Activated T-cell treated with anti-CD3 and anti-CD28 coated beads, Interleukin-2, amount 50 U/mL, for 72 hours (primary cell): ENCODE measurements around the gene CCNJL. TPM values are rescaled to one million over a fixed set of nuclear protein-coding genes. Genes with fewer than 3 reads are reported as not detected.
A peak's percentile ranks its signal among the peaks of the same experiment; 100 is the strongest.

Experiments used
- ATAC-seq, 2 donors: fragments of 150-1000 bp; cut with Tn5 transposase; replicated peaks in 1 of 2; 2 replicates each; pipeline ENCODE4 v1.10.0; 2021; ENCODE audit warnings: moderate library complexity in 2 of 2, mild to moderate bottlenecking in 1 of 2
- DNase-seq, 2 donors: peaks; one replicate each; pipeline ENCODE4 v3.0.0; 2021 to 2022; ENCODE audit warnings: mixed read lengths in 1 of 2
- H3K27ac Mint-ChIP-seq: one replicate; pipeline ENCODE4 v1.8.0; 2022; ENCODE audit warnings: mild to moderate bottlenecking, moderate library complexity, mixed read lengths
- H3K27me3 Mint-ChIP-seq: one replicate; pipeline ENCODE4 v1.8.0; 2022; ENCODE audit warnings: low read depth, mixed read lengths
- H3K36me3 Mint-ChIP-seq, 2 donors: one replicate each; pipeline ENCODE4 v1.8.0; 2022; ENCODE audit warnings: mixed read lengths in 2 of 2, mild to moderate bottlenecking in 1 of 2; ENCODE audit not compliant: insufficient read depth in 2 of 2
- H3K4me1 Mint-ChIP-seq: one replicate; pipeline ENCODE4 v1.8.0; 2022; ENCODE audit warnings: low read depth, mixed read lengths
- H3K4me3 Mint-ChIP-seq, 2 donors: one replicate each; pipeline ENCODE4 v1.8.0; 2022; ENCODE audit warnings: mild to moderate bottlenecking in 2 of 2, mixed read lengths in 2 of 2, moderate library complexity in 2 of 2
- H3K9me3 Mint-ChIP-seq, 2 donors: one replicate each; pipeline ENCODE4 v1.8.0; 2022; ENCODE audit warnings: mixed read lengths in 2 of 2
- total RNA-seq, 2 donors: library from RNA; stranded (reverse); gene quantifications; one replicate each; pipeline ENCODE4 v1.2.3, GENCODE V29; 2022

Gene CCNJL
- total RNA-seq, 2 donors from 2014 or later: not detected

DNA sequence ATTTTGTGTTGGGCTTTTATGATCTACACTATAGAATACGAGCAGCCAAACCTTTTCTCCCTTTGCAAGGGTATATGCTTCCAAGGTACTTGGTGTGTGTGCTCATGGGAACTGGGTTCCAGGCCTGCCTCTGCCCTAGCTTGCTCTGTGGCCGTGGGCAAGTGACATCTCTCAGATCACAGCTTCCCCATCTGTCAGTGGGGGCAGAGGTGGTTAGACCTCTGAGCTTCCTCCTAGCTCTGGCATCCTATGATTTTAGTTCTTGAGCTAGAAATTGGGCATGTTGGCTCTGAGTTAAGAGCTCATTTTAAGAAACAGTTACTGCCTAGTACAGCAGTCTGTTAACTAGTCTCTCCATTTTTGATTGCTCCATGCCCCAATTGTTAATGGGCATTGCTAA is 12.5 kb upstream of the CCNJL start:
- H3K4me3 Mint-ChIP-seq: no peak overlapping the region
- ATAC-seq (no peak), DNase-seq (no peak)
- peaks cover 2% of the 10 kb centered on the region for H3K4me1 Mint-ChIP-seq
- H3K27me3 Mint-ChIP-seq: peaks cover 13% of the 10 kb centered on the region
- no peaks in the 10 kb centered on the region for H3K36me3 Mint-ChIP-seq
- no peak overlapping the region for H3K27ac Mint-ChIP-seq
- peaks cover 0 to 2% of the 10 kb centered on the region in 2 donors for H3K9me3 Mint-ChIP-seq

DNA sequence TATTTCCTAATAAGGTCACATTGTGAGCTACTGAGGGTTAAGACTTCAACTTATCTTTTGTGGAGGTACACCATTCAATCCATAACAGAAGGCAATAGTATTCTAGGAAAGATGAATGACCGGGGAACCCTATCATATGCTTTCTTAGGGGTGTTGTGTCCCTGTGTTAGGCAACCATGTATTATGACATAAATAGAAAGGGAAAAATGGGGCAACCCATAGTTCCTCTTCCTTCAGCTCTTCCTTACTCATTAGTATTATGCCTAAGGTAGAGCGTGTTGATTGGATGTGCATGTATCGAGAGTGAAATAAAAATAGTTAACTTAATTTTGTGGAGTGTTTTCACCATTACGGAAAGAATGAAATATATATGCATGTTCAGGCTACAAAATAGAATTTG is 6.0 kb upstream of the CCNJL start:
- Mint-ChIP-seq H3K9me3 (no peaks in the 10 kb centered on the region), H3K36me3 (no peaks in the 10 kb centered on the region), H3K27ac (no peak overlapping the region), H3K27me3 (peaks cover 46% of the 10 kb centered on the region), H3K4me3 (no peak overlapping the region), H3K4me1 (no peaks in the 10 kb centered on the region)
- ATAC-seq (no peak), DNase-seq (no peak)

DNA sequence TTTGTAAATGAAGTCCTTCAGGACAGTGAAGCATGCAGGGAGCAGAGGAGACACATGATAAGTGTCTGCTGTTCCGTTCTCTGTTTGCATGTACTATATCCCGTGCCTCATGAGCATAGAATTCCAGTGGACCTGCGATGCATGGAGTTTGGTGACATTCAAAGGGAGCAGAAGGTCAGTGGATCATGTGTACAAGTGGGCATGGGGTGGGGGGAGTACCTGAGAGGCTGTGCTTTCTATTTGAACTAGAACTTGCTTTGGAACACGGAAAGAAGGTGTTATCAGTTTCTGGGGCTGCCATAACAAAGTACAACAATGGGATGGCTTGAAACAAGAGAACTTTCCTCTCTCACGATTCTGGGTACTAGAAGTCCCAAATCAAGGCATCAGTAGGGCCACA is 5.1 kb upstream of the CCNJL start:
- no peak for DNase-seq
- no peak overlapping the region for H3K4me3 Mint-ChIP-seq
- H3K27me3 Mint-ChIP-seq: peaks cover 56% of the 10 kb centered on the region
- no peaks in the 10 kb centered on the region for H3K9me3 Mint-ChIP-seq
- peaks cover 0 to 2% of the 10 kb centered on the region in 2 donors for H3K36me3 Mint-ChIP-seq
- ATAC-seq: no peak
- no peak overlapping the region for H3K27ac Mint-ChIP-seq
- peaks cover 7% of the 10 kb centered on the region for H3K4me1 Mint-ChIP-seq

GRCh38 chr5:160315968-160316367 is 3.6 kb upstream of the CCNJL start:
- Mint-ChIP-seq H3K36me3 (peaks cover 0 to 2% of the 10 kb centered on the region in 2 donors), H3K27me3 (peaks cover 60% of the 10 kb centered on the region), H3K27ac (no peak overlapping the region), H3K4me3 (no peak overlapping the region), H3K4me1 (peaks cover 7% of the 10 kb centered on the region), H3K9me3 (no peaks in the 10 kb centered on the region)
- ATAC-seq (no peak), DNase-seq (no peak)

DNA sequence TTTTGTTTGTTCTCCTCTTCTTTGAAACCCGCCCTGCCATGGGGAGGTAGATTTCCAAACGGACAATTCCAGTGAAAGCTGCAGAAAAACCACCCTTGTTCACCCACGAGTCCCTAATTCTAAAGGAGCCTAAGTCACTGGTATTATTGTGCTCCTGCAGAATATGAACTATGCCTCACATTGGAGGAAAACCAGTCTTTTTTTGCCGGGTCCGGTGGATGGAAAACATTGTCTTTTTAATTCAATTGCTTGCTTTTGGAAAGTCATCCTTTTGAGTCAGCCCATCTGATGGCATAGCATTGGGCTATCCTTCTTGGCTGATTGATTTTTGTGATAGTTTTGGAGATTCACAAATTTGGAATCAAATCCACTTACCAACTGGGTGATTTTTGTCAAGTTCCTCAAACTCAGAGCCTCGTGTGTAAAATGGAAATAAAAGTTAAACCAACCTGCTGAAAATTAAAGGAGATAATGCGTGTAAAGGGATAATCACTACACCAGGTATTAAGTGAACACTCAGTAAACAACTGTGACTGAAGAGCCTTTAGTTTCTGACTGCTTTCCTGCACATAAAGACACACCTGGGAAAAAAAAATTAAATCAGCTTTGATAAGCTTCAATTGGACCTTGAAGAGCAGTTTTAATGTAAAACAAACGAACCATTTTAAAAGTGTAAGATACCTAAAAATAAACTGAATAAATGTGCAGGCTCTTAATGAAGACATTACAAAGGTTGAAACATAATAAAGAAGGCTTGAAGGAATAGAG is 780 bp upstream of the CCNJL start:
- no peak overlapping the region for H3K27ac Mint-ChIP-seq
- peaks cover 72% of the 10 kb centered on the region for H3K27me3 Mint-ChIP-seq
- H3K9me3 Mint-ChIP-seq: no peaks in the 10 kb centered on the region
- no peak for ATAC-seq
- no peak for DNase-seq
- peaks cover 7% of the 10 kb centered on the region for H3K4me1 Mint-ChIP-seq
- peak overlapping the region; percentile 87 to 89 for H3K4me3 Mint-ChIP-seq
- H3K36me3 Mint-ChIP-seq: peaks cover 0 to 2% of the 10 kb centered on the region in 2 donors

DNA sequence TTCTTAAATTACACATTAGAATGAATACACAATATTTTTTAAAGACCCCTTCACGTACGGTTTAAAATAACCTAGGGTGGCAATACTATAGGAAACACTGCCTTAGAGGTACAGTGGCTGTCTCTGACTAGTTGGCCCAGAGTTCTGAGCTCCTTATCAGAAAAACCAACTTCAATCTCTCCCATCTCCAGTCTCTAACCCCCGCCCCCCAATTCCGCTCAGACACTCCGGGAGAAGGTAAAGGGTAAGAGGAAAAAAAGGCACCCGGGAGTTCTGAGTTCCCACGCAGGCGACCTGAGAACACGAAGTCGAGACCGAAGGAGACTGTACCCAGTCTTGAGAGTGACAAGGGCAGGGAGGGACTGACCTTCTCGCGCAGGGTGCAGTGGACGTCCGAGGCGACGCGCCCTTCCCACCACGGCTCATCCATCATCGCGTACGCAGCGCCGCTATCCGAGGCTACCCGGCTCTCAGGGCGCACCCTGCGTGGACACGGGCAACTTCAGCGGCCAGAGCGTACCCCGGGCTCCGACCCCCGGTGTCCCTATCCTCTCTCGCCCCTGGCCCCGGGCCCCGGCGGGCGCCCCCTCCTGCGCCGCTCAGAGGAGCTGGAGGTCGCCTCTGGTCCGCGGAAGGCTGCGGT is 752 bp downstream of the CCNJL start:
- Mint-ChIP-seq H3K4me1 (peaks cover 7% of the 10 kb centered on the region), H3K4me3 (peak overlapping the region; percentile 62 to 66), H3K36me3 (peaks cover 0 to 2% of the 10 kb centered on the region in 2 donors), H3K27ac (no peak overlapping the region), H3K27me3 (peaks cover 66% of the 10 kb centered on the region), H3K9me3 (no peaks in the 10 kb centered on the region)
- ATAC-seq (no peak), DNase-seq (no peak)

DNA sequence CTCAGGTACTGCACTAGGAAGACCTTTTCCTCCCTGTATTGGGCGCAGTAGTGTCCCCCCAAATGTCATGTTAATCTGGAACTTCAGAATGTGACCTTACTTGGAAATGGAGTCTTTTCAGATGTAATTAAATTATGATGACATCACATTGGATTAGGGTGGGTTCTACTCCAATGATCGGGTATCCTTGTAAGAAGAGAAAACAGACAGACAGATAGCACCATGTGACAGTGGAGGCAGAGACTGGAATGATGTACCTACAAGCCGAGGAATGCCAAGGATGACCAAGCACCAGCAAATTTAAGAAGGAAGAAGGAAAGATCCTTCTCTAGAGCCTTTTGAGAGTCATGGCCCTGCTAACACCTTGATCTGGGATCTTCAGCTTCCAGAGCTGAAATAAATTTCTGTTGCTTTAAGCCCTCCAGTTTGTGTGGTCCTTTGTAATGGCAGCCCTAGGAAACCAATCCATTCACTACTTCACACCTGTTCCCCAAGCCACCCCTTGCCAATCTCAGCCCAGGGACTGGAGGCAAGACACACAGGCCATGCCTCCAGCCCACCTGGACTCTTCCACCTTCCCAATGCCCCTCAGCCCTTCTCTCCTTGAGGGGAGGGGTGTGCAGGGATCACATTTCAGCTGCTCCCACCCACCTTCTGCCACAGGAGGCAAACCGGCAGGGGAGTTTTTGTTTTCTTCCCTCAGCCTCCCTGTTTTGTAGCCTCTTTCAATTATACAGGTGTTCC is 1.6 kb downstream of the CCNJL start:
- peaks cover 0 to 2% of the 10 kb centered on the region in 2 donors for H3K36me3 Mint-ChIP-seq

DNA sequence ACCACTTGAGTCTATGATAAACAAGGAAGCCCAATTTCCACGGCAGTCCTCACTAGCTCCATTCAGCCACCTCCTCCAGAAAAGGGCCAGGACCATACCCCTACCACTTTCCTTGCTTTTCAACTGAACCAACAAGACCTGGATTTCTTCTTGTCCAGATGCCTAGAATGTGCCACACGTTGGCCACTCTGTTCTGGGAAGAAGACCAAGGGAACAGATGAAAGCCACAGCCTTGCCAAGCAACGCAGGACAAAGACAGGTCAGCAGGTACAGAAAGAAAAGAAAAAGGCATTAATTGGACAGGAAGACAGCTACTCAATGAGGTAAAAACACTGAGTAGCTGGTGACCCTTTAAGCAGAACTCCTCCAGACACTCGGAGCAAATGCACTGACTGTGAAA is 2.2 kb downstream of the CCNJL start:
- H3K4me3 Mint-ChIP-seq: no peak overlapping the region
- no peak overlapping the region for H3K27ac Mint-ChIP-seq
- peaks cover 7% of the 10 kb centered on the region for H3K4me1 Mint-ChIP-seq
- ATAC-seq (no peak), DNase-seq (no peak)
- peaks cover 0 to 2% of the 10 kb centered on the region in 2 donors for H3K36me3 Mint-ChIP-seq
- H3K9me3 Mint-ChIP-seq: no peaks in the 10 kb centered on the region
- peaks cover 56% of the 10 kb centered on the region for H3K27me3 Mint-ChIP-seq

More for the DNA sequence above, 1.6 kb downstream of the CCNJL start:
- H3K4me3 Mint-ChIP-seq: no peak overlapping the region
- H3K27me3 Mint-ChIP-seq: peaks cover 57% of the 10 kb centered on the region
- DNase-seq (no peak), ATAC-seq (no peak)
- no peak overlapping the region for H3K27ac Mint-ChIP-seq
- H3K4me1 Mint-ChIP-seq: peaks cover 7% of the 10 kb centered on the region
- H3K9me3 Mint-ChIP-seq: no peaks in the 10 kb centered on the region

- Mint-ChIP-seq H3K4me3 (no peak overlapping the region), H3K27ac (no peak overlapping the region), H3K4me1 (no peaks in the 10 kb centered on the region), H3K36me3 (no peaks in the 10 kb centered on the region), H3K27me3 (peaks cover 34% of the 10 kb centered on the region), H3K9me3 (no peaks in the 10 kb centered on the region)
- ATAC-seq (no peak), DNase-seq (no peak)
Measured at GRCh38 chr5:160306696-160307095, 5.7 kb downstream of the CCNJL start.

- no peak overlapping the region for H3K4me3 Mint-ChIP-seq
- peaks cover 23% of the 10 kb centered on the region for H3K27me3 Mint-ChIP-seq
- H3K27ac Mint-ChIP-seq: no peak overlapping the region
- DNase-seq (no peak), ATAC-seq (no peak)
- no peaks in the 10 kb centered on the region for H3K36me3 Mint-ChIP-seq
- H3K9me3 Mint-ChIP-seq: no peaks in the 10 kb centered on the region
- no peaks in the 10 kb centered on the region for H3K4me1 Mint-ChIP-seq
Measured at GRCh38 chr5:160305319-160305718, 7.0 kb downstream of the CCNJL start.

DNA sequence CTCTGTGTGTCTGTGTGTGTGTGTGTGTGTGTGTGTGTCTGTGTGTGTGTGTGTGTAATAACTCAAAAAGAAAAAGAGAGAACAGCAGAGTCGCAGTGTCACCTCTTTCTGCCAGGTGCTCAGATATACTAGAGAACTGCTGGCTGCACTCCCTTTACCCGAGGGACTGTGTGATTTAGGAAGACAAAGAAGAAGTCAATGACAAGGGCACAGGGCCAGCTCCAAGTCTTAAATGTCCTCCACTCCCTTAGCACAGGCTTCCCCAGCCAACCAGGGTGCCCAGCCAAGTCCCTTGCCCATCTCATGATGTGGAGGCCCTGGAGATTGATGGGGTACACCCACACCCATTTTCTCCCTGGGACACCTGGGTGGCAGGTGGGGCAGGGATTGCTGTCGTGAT is 8.7 kb downstream of the CCNJL start:
- no peaks in the 10 kb centered on the region for H3K4me1 Mint-ChIP-seq
- no peak overlapping the region for H3K27ac Mint-ChIP-seq
- DNase-seq (no peak), ATAC-seq (no peak)
- H3K27me3 Mint-ChIP-seq: peaks cover 8% of the 10 kb centered on the region
- no peaks in the 10 kb centered on the region for H3K9me3 Mint-ChIP-seq
- no peak overlapping the region for H3K4me3 Mint-ChIP-seq
- no peaks in the 10 kb centered on the region for H3K36me3 Mint-ChIP-seq

DNA sequence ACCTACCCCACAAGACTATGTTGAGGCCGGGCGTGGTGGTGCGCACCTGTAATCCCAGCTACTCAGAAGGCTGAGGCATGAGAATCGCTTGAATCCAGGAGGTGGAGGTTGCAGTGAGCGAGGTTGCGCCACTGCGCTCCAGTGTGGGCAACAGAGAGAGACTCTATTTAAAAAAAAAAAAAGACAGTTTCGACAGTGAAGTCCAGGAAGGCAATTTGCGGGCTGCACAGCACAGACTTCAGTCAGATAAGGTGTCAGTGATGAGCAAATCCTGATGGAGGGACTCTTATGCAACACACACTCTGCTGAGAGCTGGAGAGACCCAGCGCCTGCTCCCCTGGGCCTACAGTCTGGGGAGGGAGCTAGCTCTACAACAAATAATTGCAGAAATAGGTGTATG is 14.2 kb downstream of the CCNJL start:
- no peak for DNase-seq
- Mint-ChIP-seq H3K4me3 (no peak overlapping the region), H3K36me3 (no peaks in the 10 kb centered on the region), H3K27me3 (no peaks in the 10 kb centered on the region), H3K9me3 (no peaks in the 10 kb centered on the region), H3K4me1 (no peaks in the 10 kb centered on the region), H3K27ac (no peak overlapping the region)
- ATAC-seq: no peak

GRCh38 chr5:160297776-160298175 is 14.6 kb downstream of the CCNJL start:
- H3K4me3 Mint-ChIP-seq: no peak overlapping the region
- H3K27ac Mint-ChIP-seq: no peak overlapping the region
- ATAC-seq (no peak), DNase-seq (no peak)
- no peaks in the 10 kb centered on the region for H3K9me3 Mint-ChIP-seq
- no peaks in the 10 kb centered on the region for H3K4me1 Mint-ChIP-seq
- no peaks in the 10 kb centered on the region for H3K36me3 Mint-ChIP-seq
- H3K27me3 Mint-ChIP-seq: no peaks in the 10 kb centered on the region
